NCI-H146 (cell line): ENCODE measurements around the gene PAXIP1.
"Not testable (repeated sequence)": the region's sequence is repeated elsewhere in the genome, so short reads cannot be mapped to it uniquely, and the experiment has no call there.

Experiments used
- DNase-seq: peaks from one replicate; lab custom pipeline; 2025; lab: John Stamatoyannopoulos, UW

Gene PAXIP1

GRCh38 chr7:155003092-155003375 is at the start of gene PAXIP1:
Gene PAXIP1, minus strand, starts transcription at chr7:155003124. Its CDS starts 195 bp downstream, at chr7:155002929.
- DNase-seq: no peak

- DNase-seq: no peak
These were observed 48.4 kb upstream of the PAXIP1 start for GRCh38 chr7:155051355-155051754.

- DNase-seq: no peak
These were observed 45.1 kb upstream of the PAXIP1 start for GRCh38 chr7:155048006-155048405.

GRCh38 chr7:155043756-155044155 is 40.8 kb upstream of the PAXIP1 start:
- no peak for DNase-seq

GRCh38 chr7:155038335-155038734 is 35.4 kb upstream of the PAXIP1 start:
- no peak for DNase-seq

GRCh38 chr7:155034495-155034894 is 31.6 kb upstream of the PAXIP1 start:
- not testable (repeated sequence) for DNase-seq

GRCh38 chr7:155032978-155033377 is 30.1 kb upstream of the PAXIP1 start:
- DNase-seq: no peak

GRCh38 chr7:155027879-155028278 is 25.0 kb upstream of the PAXIP1 start:
- DNase-seq: no peak

- DNase-seq: no peak
These were observed 18.8 kb upstream of the PAXIP1 start for GRCh38 chr7:155021699-155022145.

GRCh38 chr7:155020996-155021395 is 18.1 kb upstream of the PAXIP1 start:
- DNase-seq: no peak

GRCh38 chr7:155017834-155018233 is 14.9 kb upstream of the PAXIP1 start:
- DNase-seq: no peak

- no peak for DNase-seq
These were observed 8.2 kb upstream of the PAXIP1 start for GRCh38 chr7:155011086-155011485.

- DNase-seq: no peak
These were observed 6.7 kb upstream of the PAXIP1 start for GRCh38 chr7:155009570-155010157.

GRCh38 chr7:155007947-155008346 is 5.0 kb upstream of the PAXIP1 start:
- no peak for DNase-seq

GRCh38 chr7:155003376-155004214 is 671 bp upstream of the PAXIP1 start:
- peak; percentile 85 for DNase-seq

- DNase-seq: peak; percentile 70
These were observed 373 bp downstream of the PAXIP1 start for GRCh38 chr7:155002411-155003091.

GRCh38 chr7:155001756-155002410 is 1.0 kb downstream of the PAXIP1 start:
- DNase-seq: no peak

- no peak for DNase-seq
These were observed 2.1 kb downstream of the PAXIP1 start for GRCh38 chr7:155000795-155001194.

GRCh38 chr7:154998481-154998880 is 4.4 kb downstream of the PAXIP1 start:
- DNase-seq: no peak

- no peak for DNase-seq
These were observed 5.0 kb downstream of the PAXIP1 start for GRCh38 chr7:154997840-154998370.

- no peak for DNase-seq
These were observed 6.2 kb downstream of the PAXIP1 start for GRCh38 chr7:154996756-154997155.

- DNase-seq: no peak
These were observed 6.8 kb downstream of the PAXIP1 start for GRCh38 chr7:154996101-154996500.
